OCI-LY1 (cell line): Measurements from ENCODE around the gene NFX1.
"Not testable (repeated sequence)": the region's sequence is repeated elsewhere in the genome, so short reads cannot be mapped to it uniquely, and the experiment has no call there.

Source experiments
- H2AFZ ChIP-seq: fragments of 200-600 bp; sonication (generic), shearing (Covaris generic); 2 replicates; pipeline ENCODE4 v1.6.0; 2014; ENCODE audit warnings: antibody characterized with exemption, mild to moderate bottlenecking, low read length
- H3F3A ChIP-seq: fragments of 200-600 bp; sonication (generic), shearing (Covaris generic); 2 replicates; pipeline ENCODE4 v1.6.0; 2014; ENCODE audit warnings: mild to moderate bottlenecking, antibody characterized with exemption, low read length, moderate library complexity; ENCODE audit not compliant: insufficient read depth
- H3K27ac ChIP-seq: fragments of 200-600 bp; sonication (generic); 2 replicates; pipeline ENCODE4 v1.5.1; 2014; ENCODE audit warnings: low read length, mixed run types, mild to moderate bottlenecking, low read depth; ENCODE audit not compliant: poor library complexity, severe bottlenecking
- H3K27me3 ChIP-seq: fragments of 200-600 bp; sonication (generic); 2 replicates; pipeline ENCODE4 v1.6.0; 2014; ENCODE audit warnings: antibody characterized with exemption, mild to moderate bottlenecking, low read length, moderate library complexity; ENCODE audit not compliant: insufficient read depth
- H3K36me3 ChIP-seq: fragments of 200-600 bp; sonication (generic); 2 replicates; pipeline ENCODE4 v1.6.1; 2014; ENCODE audit warnings: mild to moderate bottlenecking, antibody characterized with exemption, low read length, moderate library complexity, mixed read lengths; ENCODE audit not compliant: insufficient read depth
- H3K4me1 ChIP-seq: fragments of 200-600 bp; sonication (generic); 2 replicates; pipeline ENCODE4 v1.5.1; 2014; ENCODE audit warnings: mild to moderate bottlenecking, low read length, moderate library complexity; ENCODE audit not compliant: insufficient read depth, severe bottlenecking
- H3K4me2 ChIP-seq: fragments of 200-600 bp; sonication (generic), shearing (Covaris generic); 2 replicates; pipeline ENCODE4 v1.6.1; 2014; ENCODE audit warnings: low read length
- H3K4me3 ChIP-seq: fragments of 200-600 bp; sonication (generic); 2 replicates; pipeline ENCODE4 v1.5.1; 2014; ENCODE audit warnings: low read length, low read depth, mild to moderate bottlenecking, mixed read lengths; ENCODE audit not compliant: poor library complexity, severe bottlenecking
- H3K79me2 ChIP-seq: fragments of 200-600 bp; shearing (Covaris generic); 2 replicates; pipeline ENCODE4 v1.6.1; 2016; ENCODE audit warnings: mixed run types, low read length, mixed read lengths; ENCODE audit not compliant: insufficient read depth
- H3K9ac ChIP-seq: fragments of 200-600 bp; sonication (generic), shearing (Covaris generic); 2 replicates; pipeline ENCODE4 v1.6.1; 2014; ENCODE audit warnings: mild to moderate bottlenecking, low read length, mixed read lengths
- H3K9me2 ChIP-seq: fragments of 200-600 bp; sonication (generic), shearing (Covaris generic); 2 replicates; pipeline ENCODE4 v1.6.1; 2014; ENCODE audit warnings: low read depth, mild to moderate bottlenecking, low read length, mixed read lengths
- H3K9me3 ChIP-seq: fragments of 200-600 bp; shearing (Covaris generic); 2 replicates; pipeline ENCODE4 v1.6.1; 2014; ENCODE audit warnings: low read length, mixed read lengths
- H4K20me1 ChIP-seq: fragments of 200-600 bp; sonication (generic), shearing (Covaris generic); 2 replicates; pipeline ENCODE4 v1.6.0; 2016; ENCODE audit warnings: mild to moderate bottlenecking, low read length; ENCODE audit not compliant: insufficient read depth
- EZH2 ChIP-seq: fragments of 200-600 bp; sonication (generic), shearing (Covaris generic); IDR thresholded peaks from 2 replicates; pipeline ENCODE4 v1.8.0; 2017; ENCODE audit warnings: borderline replicate concordance, mixed run types, mild to moderate bottlenecking, antibody characterized with exemption, low read length, moderate library complexity, mixed read lengths
- TF ChIP-seq, protein P1 (sequence below): fragments of 200-600 bp; sonication (generic), shearing (Covaris generic); IDR thresholded peaks from 2 replicates; pipeline ENCODE4 v1.5.1; 2017; ENCODE audit warnings: mild to moderate bottlenecking, antibody characterized with exemption, low read length, moderate library complexity, mixed read lengths

The NFX1 gene

GRCh38 chr9:33331377-33331891 is 41.1 kb downstream of the NFX1 start:
- Histone ChIP-seq H3K4me2 (no peak overlapping the region), H3K27me3 (no peaks in the 10 kb centered on the region), H3K9ac (no peak overlapping the region), H3F3A (no peaks in the 10 kb centered on the region), H3K9me3 (no peaks in the 10 kb centered on the region), H3K79me2 (no peaks in the 10 kb centered on the region), H3K36me3 (peaks cover 91% of the 10 kb centered on the region), H3K4me3 (no peak overlapping the region), H4K20me1 (no peaks in the 10 kb centered on the region), H3K27ac (no peak overlapping the region), H3K9me2 (no peaks in the 10 kb centered on the region), H2AFZ (no peak overlapping the region), H3K4me1 (no peaks in the 10 kb centered on the region)
- no peak for TF ChIP-seq EZH2

DNA sequence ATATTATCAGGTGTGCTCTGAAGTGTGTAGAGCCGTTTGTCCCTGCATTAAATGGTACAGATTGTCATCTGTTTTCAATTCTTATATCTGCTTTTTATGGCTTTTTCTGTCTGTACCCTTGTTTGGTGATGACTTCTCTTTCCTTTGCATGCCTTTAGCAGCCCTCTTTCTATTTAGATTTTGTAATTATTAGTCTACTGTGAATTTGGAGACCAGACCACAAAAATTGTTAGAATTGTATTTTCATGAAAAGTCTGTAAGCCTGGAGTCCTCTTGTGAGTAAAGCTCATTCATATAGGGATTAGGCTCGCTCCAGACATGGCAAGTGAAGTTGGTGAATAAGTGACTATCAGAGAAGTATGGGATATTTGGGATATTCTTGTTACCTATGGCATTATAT is 41.7 kb downstream of the NFX1 start:
- H3F3A ChIP-seq = no peaks in the 10 kb centered on the region
- no peaks in the 10 kb centered on the region for H3K9me3 ChIP-seq
- H3K27ac ChIP-seq = no peak overlapping the region
- H3K36me3 ChIP-seq = peaks cover 96% of the 10 kb centered on the region
- TF ChIP-seq, protein P1, sequence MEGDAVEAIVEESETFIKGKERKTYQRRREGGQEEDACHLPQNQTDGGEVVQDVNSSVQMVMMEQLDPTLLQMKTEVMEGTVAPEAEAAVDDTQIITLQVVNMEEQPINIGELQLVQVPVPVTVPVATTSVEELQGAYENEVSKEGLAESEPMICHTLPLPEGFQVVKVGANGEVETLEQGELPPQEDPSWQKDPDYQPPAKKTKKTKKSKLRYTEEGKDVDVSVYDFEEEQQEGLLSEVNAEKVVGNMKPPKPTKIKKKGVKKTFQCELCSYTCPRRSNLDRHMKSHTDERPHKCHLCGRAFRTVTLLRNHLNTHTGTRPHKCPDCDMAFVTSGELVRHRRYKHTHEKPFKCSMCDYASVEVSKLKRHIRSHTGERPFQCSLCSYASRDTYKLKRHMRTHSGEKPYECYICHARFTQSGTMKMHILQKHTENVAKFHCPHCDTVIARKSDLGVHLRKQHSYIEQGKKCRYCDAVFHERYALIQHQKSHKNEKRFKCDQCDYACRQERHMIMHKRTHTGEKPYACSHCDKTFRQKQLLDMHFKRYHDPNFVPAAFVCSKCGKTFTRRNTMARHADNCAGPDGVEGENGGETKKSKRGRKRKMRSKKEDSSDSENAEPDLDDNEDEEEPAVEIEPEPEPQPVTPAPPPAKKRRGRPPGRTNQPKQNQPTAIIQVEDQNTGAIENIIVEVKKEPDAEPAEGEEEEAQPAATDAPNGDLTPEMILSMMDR = no peak
- no peak for TF ChIP-seq EZH2
- no peaks in the 10 kb centered on the region for H4K20me1 ChIP-seq
- no peaks in the 10 kb centered on the region for H3K79me2 ChIP-seq
- no peaks in the 10 kb centered on the region for H3K27me3 ChIP-seq
- no peaks in the 10 kb centered on the region for H3K9me2 ChIP-seq
- H2AFZ ChIP-seq = no peak overlapping the region
- no peak overlapping the region for H3K4me2 ChIP-seq
- H3K4me1 ChIP-seq = no peaks in the 10 kb centered on the region
- H3K4me3 ChIP-seq = no peak overlapping the region
- H3K9ac ChIP-seq = no peak overlapping the region

GRCh38 chr9:33332956-33333355 is 42.6 kb downstream of the NFX1 start:
- H4K20me1 ChIP-seq, H3K9me3 ChIP-seq, H3K79me2 ChIP-seq, H3K27me3 ChIP-seq, H3K27ac ChIP-seq, H3K9me2 ChIP-seq, H3K4me3 ChIP-seq, H3K9ac ChIP-seq, H3F3A ChIP-seq, H3K4me2 ChIP-seq, H2AFZ ChIP-seq, H3K4me1 ChIP-seq: not testable (repeated sequence)
- peaks cover 98% of the 10 kb centered on the region for H3K36me3 ChIP-seq

- Histone ChIP-seq H3K4me1 (no peaks in the 10 kb centered on the region), H2AFZ (no peak overlapping the region), H3F3A (no peaks in the 10 kb centered on the region), H3K9ac (no peak overlapping the region), H3K9me3 (peaks cover 13% of the 10 kb centered on the region), H3K27me3 (no peaks in the 10 kb centered on the region), H3K9me2 (no peaks in the 10 kb centered on the region), H3K79me2 (no peaks in the 10 kb centered on the region), H3K27ac (no peak overlapping the region), H3K4me2 (no peak overlapping the region), H4K20me1 (no peaks in the 10 kb centered on the region), H3K4me3 (no peak overlapping the region), H3K36me3 (peaks cover 94% of the 10 kb centered on the region)
- TF ChIP-seq, protein P1 = no peak
- no peak for TF ChIP-seq EZH2
Measured at GRCh38 chr9:33340186-33340585, 49.9 kb downstream of the NFX1 start.
